HG02588 (cell line): ENCODE results near the gene EFNA3.

ENCODE experiments used
- ATAC-seq: cut with Tn5 transposase; IDR thresholded peaks from one replicate; pipeline ENCODE4 v1.9.1; 2021; ENCODE audit warnings: mild to moderate bottlenecking, moderate library complexity; ENCODE audit not compliant: unreplicated experiment

The EFNA3 gene

GRCh38 chr1:155048449-155049334 lies 29.9 kb upstream of the EFNA3 start:
- no peak for ATAC-seq

GRCh38 chr1:155049651-155050559 lies 28.7 kb upstream of the EFNA3 start:
- no peak for ATAC-seq

GRCh38 chr1:155050560-155051341 lies 27.9 kb upstream of the EFNA3 start, which contains the start of gene ADAM15:
Gene ADAM15, plus strand, starts transcription at chr1:155051316. Its CDS starts 71 bp downstream, at chr1:155051387.
- peak; percentile 60 for ATAC-seq

- ATAC-seq: peak; percentile 7
Measured at GRCh38 chr1:155051342-155051776, 27.3 kb upstream of the EFNA3 start.

- ATAC-seq: no peak
Measured at GRCh38 chr1:155051777-155052398, 26.7 kb upstream of the EFNA3 start.

- ATAC-seq: no peak
Measured at GRCh38 chr1:155052439-155053395, 25.9 kb upstream of the EFNA3 start.

- ATAC-seq: no peak
Measured at GRCh38 chr1:155053531-155054105, 25.0 kb upstream of the EFNA3 start.

- no peak for ATAC-seq
Measured at GRCh38 chr1:155057104-155057503, 21.5 kb upstream of the EFNA3 start.

GRCh38 chr1:155057788-155058211 lies 20.8 kb upstream of the EFNA3 start:
- no peak for ATAC-seq

GRCh38 chr1:155060736-155061135 lies 17.9 kb upstream of the EFNA3 start:
- no peak for ATAC-seq

GRCh38 chr1:155061381-155062150 lies 17.1 kb upstream of the EFNA3 start:
- ATAC-seq: peak; percentile 41

- no peak for ATAC-seq
Measured at GRCh38 chr1:155062151-155062686, 16.4 kb upstream of the EFNA3 start.

GRCh38 chr1:155062702-155063411 lies 15.8 kb upstream of the EFNA3 start:
- ATAC-seq: no peak

- ATAC-seq: no peak
Measured at GRCh38 chr1:155063550-155064110, 15.0 kb upstream of the EFNA3 start, which contains the start of gene EFNA4. Gene EFNA4, plus strand, starts transcription at chr1:155063740. Its CDS starts 84 bp downstream, at chr1:155063824.

GRCh38 chr1:155064111-155064831 lies 14.4 kb upstream of the EFNA3 start:
- ATAC-seq: no peak

GRCh38 chr1:155064832-155065429 lies 13.7 kb upstream of the EFNA3 start:
- no peak for ATAC-seq
